Liver (tissue), 9 donors: ENCODE results near the gene ALDH6A1. TPM values are rescaled to one million over a fixed set of nuclear protein-coding genes. Genes with fewer than 3 reads are reported as not detected.

Experiments
- DNase-seq: peaks from one replicate; pipeline ENCODE4 v3.0.0-alpha.2; 2017; ENCODE audit warnings: low spot score
- H3K27ac ChIP-seq, 2 donors: one replicate each; pipeline ENCODE4 v1.7.0; 2013; ENCODE audit warnings: inconsistent platforms in 2 of 2, low read length in 2 of 2, control low read depth in 1 of 2, low read depth in 1 of 2, mild to moderate bottlenecking in 1 of 2
- H3K27me3 ChIP-seq, 4 donors: one replicate each; pipeline versions ENCODE4 v1.6.1 to v1.7.0; 2013; ENCODE audit warnings: low read length in 3 of 4, inconsistent platforms in 1 of 4, mild to moderate bottlenecking in 1 of 4, moderate library complexity in 1 of 4; ENCODE audit not compliant: control insufficient read depth in 4 of 4, insufficient read depth in 4 of 4
- H3K36me3 ChIP-seq, 4 donors: one replicate each; pipeline versions ENCODE4 v1.6.1 to v1.7.0; 2013; ENCODE audit warnings: low read length in 3 of 4, mild to moderate bottlenecking in 3 of 4, low read depth in 1 of 4, moderate library complexity in 1 of 4; ENCODE audit not compliant: control insufficient read depth in 4 of 4, insufficient read depth in 3 of 4
- H3K4me1 ChIP-seq, 4 donors: one replicate each; pipeline versions ENCODE4 v1.6.1 to v1.7.0; 2013; ENCODE audit warnings: low read length in 3 of 4, mild to moderate bottlenecking in 3 of 4, moderate library complexity in 1 of 4; ENCODE audit not compliant: control insufficient read depth in 4 of 4, insufficient read depth in 4 of 4
- H3K4me3 ChIP-seq, 3 donors: one replicate each; pipeline versions ENCODE4 v1.6.1 to v1.7.0; 2013; ENCODE audit warnings: low read length in 3 of 3, control low read depth in 1 of 3, low read depth in 1 of 3, mild to moderate bottlenecking in 1 of 3
- H3K9ac ChIP-seq, 2 donors: one replicate each; pipeline ENCODE4 v1.7.0; 2013; ENCODE audit warnings: low read length in 2 of 2, mild to moderate bottlenecking in 2 of 2, moderate library complexity in 2 of 2, control low read depth in 1 of 2, low read depth in 1 of 2
- H3K9me3 ChIP-seq, 4 donors: one replicate each; pipeline versions ENCODE4 v1.6.1 to v1.7.0; 2013; ENCODE audit warnings: low read length in 3 of 4; ENCODE audit not compliant: control insufficient read depth in 4 of 4
- ATF3 ChIP-seq: IDR thresholded peaks from 2 replicates; pipeline ENCODE4 v1.6.1; 2016; ENCODE audit warnings: antibody characterized with exemption
- EGR1 ChIP-seq, 2 donors: IDR thresholded peaks; 2 replicates each; pipeline ENCODE4 v1.6.1; 2016 to 2018; ENCODE audit warnings: antibody characterized with exemption in 2 of 2, low read depth in 2 of 2
- FOXA1 ChIP-seq: IDR thresholded peaks from 2 replicates; pipeline ENCODE4 v1.6.1; 2016; ENCODE audit warnings: antibody characterized with exemption
- FOXA2 ChIP-seq: IDR thresholded peaks from 2 replicates; pipeline ENCODE4 v1.6.1; 2016; ENCODE audit warnings: antibody characterized with exemption
- GABPA ChIP-seq, 2 donors: IDR thresholded peaks in 1 of 2; conservative IDR thresholded peaks in 1 of 2; 2 replicates each; pipeline ENCODE4 v1.6.1; 2016; ENCODE audit warnings: antibody characterized with exemption in 2 of 2, mild to moderate bottlenecking in 1 of 2, moderate library complexity in 1 of 2
- HNF4A ChIP-seq, 2 donors: conservative IDR thresholded peaks; 2 replicates each; pipeline ENCODE4 v1.6.1; 2016; ENCODE audit warnings: antibody characterized with exemption in 2 of 2, mild to moderate bottlenecking in 2 of 2
- HNF4G ChIP-seq: IDR thresholded peaks from 2 replicates; pipeline ENCODE4 v1.6.1; 2016; ENCODE audit warnings: antibody characterized with exemption
- JUND ChIP-seq, 2 donors: IDR thresholded peaks; 2 replicates each; pipeline ENCODE4 v1.6.1; 2016; ENCODE audit warnings: antibody characterized with exemption in 2 of 2
- NR2F2 ChIP-seq: IDR thresholded peaks from 2 replicates; pipeline ENCODE4 v1.6.1; 2016; ENCODE audit warnings: antibody characterized with exemption
- RAD21 ChIP-seq, 2 donors: IDR thresholded peaks; 2 replicates each; pipeline ENCODE4 v1.6.1; 2016; ENCODE audit warnings: antibody characterized with exemption in 2 of 2, mild to moderate bottlenecking in 2 of 2
- RXRA ChIP-seq, 2 donors: IDR thresholded peaks; 2 replicates each; pipeline ENCODE4 v1.6.1; 2017 to 2018; ENCODE audit warnings: antibody characterized with exemption in 2 of 2, mild to moderate bottlenecking in 1 of 2
- SP1 ChIP-seq: IDR thresholded peaks from 2 replicates; pipeline ENCODE4 v1.6.1; 2018; ENCODE audit warnings: antibody characterized with exemption, mild to moderate bottlenecking
- TAF1 ChIP-seq: conservative IDR thresholded peaks from 2 replicates; pipeline ENCODE4 v1.6.1; 2016; ENCODE audit warnings: antibody characterized with exemption, mild to moderate bottlenecking
- YY1 ChIP-seq: IDR thresholded peaks from 2 replicates; pipeline ENCODE4 v1.6.1; 2016; ENCODE audit warnings: antibody characterized with exemption, mild to moderate bottlenecking
- WGBS: extraction: QIAGEN DNeasy Blood & Tissue Kit; methylation state at CpG from one replicate; pipeline ENCODE4 v1.1.7; 2013; 5-methylcytosine and 5-hydroxymethylcytosine counted together
- polyA plus RNA-seq, 2 donors: library from polyadenylated mRNA; stranded (reverse) in 1 of 2; unstranded in 1 of 2; fragments of 200-250 nt in 1 of 2; fragments of >200 nt in 1 of 2; fragmentation: Nextera tagmentation in 1 of 2; extraction: Ambion mirVana in 1 of 2; gene quantifications; one replicate each; pipeline versions ENCODE4 v1.2.1 to v1.2.3, GENCODE V29; 2013 to 2015
- total RNA-seq, 2 donors: library from RNA; depleted of rRNA; stranded (reverse); fragments of >200 nt; gene quantifications; one replicate each; pipeline ENCODE4 v1.2.3, GENCODE V29; 2014
- TF ChIP-seq, protein P1 (sequence below): fragments of 150-350 bp; IDR thresholded peaks from 2 replicates; pipeline ENCODE4 v1.5.1; 2017; ENCODE audit warnings: improper control_type of control experiment, low read depth, low read length; ENCODE audit not compliant: missing input control
- TF ChIP-seq, protein P2 (sequence below): IDR thresholded peaks from 2 replicates; pipeline ENCODE4 v1.6.1; 2016; ENCODE audit warnings: antibody characterized with exemption
- TF ChIP-seq, protein P3 (sequence below): IDR thresholded peaks from 2 replicates; pipeline ENCODE4 v1.6.1; 2016; ENCODE audit warnings: antibody characterized with exemption
- TF ChIP-seq, protein P4 (sequence below): IDR thresholded peaks from 2 replicates; pipeline ENCODE4 v1.6.1; 2016; ENCODE audit warnings: antibody characterized with exemption, mild to moderate bottlenecking
- donor health status: healthy.
- donor health status: healthy.
- donor health status: healthy.
- donor health status: healthy.
- donor health status: healthy.

Gene ALDH6A1
- total and polyA plus RNA-seq, 4 donors = 114 to 183 (median 155) TPM

DNA sequence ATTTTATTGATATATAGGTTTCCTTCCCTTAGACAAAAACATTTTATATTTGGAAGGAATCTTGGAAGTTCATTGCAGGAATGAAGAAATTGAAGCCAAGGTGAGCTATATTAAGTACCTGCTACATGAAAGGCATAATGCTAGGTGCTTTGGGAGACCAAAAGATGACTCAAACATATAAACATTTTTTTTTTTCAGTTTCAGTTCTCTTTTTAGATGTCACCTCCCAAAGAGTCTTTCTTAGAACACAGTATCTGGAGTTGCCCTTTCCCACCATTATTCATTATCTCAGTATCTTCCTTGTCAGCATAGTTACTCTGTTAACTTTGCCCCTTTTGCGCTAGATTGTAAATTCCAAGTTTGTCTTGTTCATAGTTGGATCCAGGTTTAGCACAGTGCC, 1.6 kb upstream of the ALDH6A1 start:
- no peak overlapping the region for H3K27ac ChIP-seq
- 89% methylated on average over 1 of the region's 1 CpG for WGBS
- peaks cover 3 to 42% (median 26%) of the 10 kb centered on the region in 4 donors for H3K4me1 ChIP-seq
- H3K27me3 ChIP-seq = no peaks in the 10 kb centered on the region
- H3K9ac ChIP-seq = no peak overlapping the region
- H3K36me3 ChIP-seq = no peaks in the 10 kb centered on the region
- no peaks in the 10 kb centered on the region for H3K9me3 ChIP-seq
- peak overlapping the region in 2 of 3 donors; percentile 75 to 97 for H3K4me3 ChIP-seq
- TF ChIP-seq, protein P1, sequence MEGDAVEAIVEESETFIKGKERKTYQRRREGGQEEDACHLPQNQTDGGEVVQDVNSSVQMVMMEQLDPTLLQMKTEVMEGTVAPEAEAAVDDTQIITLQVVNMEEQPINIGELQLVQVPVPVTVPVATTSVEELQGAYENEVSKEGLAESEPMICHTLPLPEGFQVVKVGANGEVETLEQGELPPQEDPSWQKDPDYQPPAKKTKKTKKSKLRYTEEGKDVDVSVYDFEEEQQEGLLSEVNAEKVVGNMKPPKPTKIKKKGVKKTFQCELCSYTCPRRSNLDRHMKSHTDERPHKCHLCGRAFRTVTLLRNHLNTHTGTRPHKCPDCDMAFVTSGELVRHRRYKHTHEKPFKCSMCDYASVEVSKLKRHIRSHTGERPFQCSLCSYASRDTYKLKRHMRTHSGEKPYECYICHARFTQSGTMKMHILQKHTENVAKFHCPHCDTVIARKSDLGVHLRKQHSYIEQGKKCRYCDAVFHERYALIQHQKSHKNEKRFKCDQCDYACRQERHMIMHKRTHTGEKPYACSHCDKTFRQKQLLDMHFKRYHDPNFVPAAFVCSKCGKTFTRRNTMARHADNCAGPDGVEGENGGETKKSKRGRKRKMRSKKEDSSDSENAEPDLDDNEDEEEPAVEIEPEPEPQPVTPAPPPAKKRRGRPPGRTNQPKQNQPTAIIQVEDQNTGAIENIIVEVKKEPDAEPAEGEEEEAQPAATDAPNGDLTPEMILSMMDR = no peak
- TF ChIP-seq YY1 (no peak), GABPA (IDR thresholded peaks at IDR 0.05 in 1 of 2, conservative IDR thresholded peaks at IDR 0.05 in 1 of 2) (no peak), ATF3 (no peak), SP1 (no peak), HNF4G (no peak), EGR1 (IDR thresholded peaks at IDR 0.05; ENCODE audit: low read depth in 2 of 2) (no peak), TAF1 (no peak), RAD21 (IDR thresholded peaks at IDR 0.05) (no peak), NR2F2 (no peak), RXRA (IDR thresholded peaks at IDR 0.05) (no peak), FOXA2 (no peak), HNF4A (conservative IDR thresholded peaks at IDR 0.05) (no peak), FOXA1 (no peak), JUND (IDR thresholded peaks at IDR 0.05) (no peak)
- TF ChIP-seq, protein P2, sequence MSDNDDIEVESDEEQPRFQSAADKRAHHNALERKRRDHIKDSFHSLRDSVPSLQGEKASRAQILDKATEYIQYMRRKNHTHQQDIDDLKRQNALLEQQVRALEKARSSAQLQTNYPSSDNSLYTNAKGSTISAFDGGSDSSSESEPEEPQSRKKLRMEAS = no peak
- TF ChIP-seq, protein P3, sequence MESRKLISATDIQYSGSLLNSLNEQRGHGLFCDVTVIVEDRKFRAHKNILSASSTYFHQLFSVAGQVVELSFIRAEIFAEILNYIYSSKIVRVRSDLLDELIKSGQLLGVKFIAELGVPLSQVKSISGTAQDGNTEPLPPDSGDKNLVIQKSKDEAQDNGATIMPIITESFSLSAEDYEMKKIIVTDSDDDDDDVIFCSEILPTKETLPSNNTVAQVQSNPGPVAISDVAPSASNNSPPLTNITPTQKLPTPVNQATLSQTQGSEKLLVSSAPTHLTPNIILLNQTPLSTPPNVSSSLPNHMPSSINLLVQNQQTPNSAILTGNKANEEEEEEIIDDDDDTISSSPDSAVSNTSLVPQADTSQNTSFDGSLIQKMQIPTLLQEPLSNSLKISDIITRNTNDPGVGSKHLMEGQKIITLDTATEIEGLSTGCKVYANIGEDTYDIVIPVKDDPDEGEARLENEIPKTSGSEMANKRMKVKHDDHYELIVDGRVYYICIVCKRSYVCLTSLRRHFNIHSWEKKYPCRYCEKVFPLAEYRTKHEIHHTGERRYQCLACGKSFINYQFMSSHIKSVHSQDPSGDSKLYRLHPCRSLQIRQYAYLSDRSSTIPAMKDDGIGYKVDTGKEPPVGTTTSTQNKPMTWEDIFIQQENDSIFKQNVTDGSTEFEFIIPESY = no peak
- TF ChIP-seq, protein P4, sequence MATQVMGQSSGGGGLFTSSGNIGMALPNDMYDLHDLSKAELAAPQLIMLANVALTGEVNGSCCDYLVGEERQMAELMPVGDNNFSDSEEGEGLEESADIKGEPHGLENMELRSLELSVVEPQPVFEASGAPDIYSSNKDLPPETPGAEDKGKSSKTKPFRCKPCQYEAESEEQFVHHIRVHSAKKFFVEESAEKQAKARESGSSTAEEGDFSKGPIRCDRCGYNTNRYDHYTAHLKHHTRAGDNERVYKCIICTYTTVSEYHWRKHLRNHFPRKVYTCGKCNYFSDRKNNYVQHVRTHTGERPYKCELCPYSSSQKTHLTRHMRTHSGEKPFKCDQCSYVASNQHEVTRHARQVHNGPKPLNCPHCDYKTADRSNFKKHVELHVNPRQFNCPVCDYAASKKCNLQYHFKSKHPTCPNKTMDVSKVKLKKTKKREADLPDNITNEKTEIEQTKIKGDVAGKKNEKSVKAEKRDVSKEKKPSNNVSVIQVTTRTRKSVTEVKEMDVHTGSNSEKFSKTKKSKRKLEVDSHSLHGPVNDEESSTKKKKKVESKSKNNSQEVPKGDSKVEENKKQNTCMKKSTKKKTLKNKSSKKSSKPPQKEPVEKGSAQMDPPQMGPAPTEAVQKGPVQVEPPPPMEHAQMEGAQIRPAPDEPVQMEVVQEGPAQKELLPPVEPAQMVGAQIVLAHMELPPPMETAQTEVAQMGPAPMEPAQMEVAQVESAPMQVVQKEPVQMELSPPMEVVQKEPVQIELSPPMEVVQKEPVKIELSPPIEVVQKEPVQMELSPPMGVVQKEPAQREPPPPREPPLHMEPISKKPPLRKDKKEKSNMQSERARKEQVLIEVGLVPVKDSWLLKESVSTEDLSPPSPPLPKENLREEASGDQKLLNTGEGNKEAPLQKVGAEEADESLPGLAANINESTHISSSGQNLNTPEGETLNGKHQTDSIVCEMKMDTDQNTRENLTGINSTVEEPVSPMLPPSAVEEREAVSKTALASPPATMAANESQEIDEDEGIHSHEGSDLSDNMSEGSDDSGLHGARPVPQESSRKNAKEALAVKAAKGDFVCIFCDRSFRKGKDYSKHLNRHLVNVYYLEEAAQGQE = no peak
- DNase-seq = no peak
